ENCODE measurements around the gene ZDHHC14.

ZDHHC14 gene

DNA sequence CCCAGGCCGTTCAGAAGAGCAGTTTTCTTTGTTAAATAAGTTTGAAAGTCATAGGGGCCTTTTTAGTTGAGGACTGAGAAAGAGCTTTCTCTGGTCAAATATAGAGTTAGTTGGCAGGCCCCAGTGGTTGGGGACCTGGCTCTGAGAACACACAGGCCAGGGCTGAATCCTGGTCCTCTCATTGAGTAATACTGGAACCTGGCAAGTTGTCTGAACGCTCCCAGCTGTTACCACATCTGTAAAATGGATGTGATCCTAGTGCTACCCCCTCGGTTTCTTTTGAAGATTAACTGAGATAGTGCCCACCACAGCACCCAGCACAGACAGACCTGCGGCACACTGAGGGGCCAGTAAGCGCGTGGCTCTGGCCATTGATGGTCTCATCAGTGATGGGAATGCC, 215.5 kb downstream of the ZDHHC14 start:
- no peak for DNase-seq

DNA sequence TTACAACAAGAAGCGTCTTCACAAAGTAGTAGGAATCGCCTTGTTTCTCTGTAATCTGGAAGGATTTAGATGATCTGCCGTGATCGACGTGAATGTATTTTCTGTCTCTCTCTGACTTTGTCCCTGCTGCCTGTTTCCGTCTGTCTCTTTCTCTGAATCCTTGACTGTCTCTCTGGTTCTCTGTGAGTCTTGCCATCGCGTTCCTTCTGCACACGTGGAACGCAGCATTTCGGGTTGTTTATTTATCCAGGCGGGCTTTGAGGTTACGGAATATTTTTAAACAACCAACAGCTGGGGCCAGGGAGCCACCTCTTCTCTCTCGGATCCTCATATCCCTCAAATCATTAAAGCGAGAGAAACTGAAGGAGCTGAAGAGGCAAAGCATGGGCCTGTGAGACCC, 215.9 kb downstream of the ZDHHC14 start:
- DNase-seq: no peak

DNA sequence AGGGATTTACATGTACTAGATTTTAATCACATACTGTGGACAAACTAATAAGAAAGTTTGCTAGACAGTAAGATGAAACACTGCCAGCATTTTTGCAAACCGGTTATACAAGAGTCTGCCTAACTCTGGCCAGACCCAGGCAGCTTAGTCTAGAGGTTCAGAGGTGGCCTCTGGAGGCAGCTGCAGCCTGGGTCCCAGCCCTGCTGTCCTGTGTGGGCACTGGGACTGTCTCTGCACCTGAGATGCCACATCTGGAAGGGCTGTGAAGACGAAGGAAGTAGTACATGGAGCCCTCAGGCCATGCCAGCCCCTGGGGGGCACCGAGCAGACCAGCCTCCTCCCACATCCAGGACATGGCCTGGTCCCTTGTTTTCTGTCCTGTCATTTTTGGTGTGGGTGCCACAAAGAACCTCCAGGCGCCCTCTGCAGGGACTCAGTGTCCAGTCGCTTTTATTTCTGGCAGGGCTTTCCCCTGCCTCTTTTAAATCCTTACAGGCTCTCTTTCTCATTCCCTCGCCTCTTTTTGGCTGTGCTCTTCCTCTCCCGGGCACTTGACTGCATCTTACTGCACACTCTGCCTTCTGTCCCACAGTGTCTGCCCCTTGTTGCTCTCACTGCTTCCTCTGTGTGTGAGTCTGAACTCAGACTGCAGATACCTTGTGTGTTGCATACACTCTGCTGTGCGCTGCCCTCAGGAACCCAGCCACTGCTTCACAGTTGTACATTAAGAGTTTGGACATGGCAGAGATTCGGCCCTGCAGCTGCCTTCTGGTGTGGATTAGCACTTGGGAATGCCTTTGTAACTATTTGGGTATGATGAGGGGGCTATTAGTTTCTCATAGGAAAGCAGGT, 216.7 kb downstream of the ZDHHC14 start:
- peak in 30 of 51 donors; percentile 11 to 56 (median 30) for DNase-seq

DNA sequence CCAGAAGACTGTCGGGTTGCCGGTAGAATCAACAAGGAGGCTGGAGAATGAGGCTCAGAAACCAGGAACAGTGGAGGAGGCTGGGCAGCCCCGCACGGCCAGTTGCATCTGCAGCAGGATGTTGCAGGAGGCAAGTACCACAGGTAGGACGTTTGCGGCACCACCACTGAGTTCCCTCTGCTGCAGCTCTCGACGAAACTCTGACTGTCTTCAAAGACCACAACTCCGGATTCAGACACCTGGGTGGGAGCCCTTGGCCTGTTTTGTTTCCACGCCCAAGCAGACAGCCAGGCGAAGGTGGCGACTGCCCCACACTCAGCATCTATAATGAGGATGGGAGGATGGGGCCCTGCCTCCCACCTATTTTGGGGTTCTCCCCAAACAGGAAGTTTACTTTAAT, 218.2 kb downstream of the ZDHHC14 start:
- no peak for DNase-seq

DNA sequence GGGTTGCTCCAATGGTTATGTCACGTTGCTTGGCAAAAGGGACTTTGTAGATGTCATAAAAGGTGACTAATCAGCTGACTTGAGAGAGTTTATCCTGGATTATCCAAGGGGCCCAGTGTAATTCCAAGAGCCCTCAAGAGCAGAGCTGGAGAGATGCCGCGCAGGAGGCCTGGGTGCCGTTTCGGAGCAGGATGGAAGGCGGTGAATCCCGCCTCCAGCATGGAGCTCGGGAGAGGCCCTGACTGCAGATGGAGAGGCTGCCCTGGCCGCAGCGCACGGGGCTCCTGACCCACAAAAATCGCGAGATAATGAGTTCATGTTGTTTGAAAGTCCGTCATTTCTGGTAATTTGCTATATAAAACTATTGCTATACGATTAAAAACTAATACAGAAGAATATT, 219.8 kb downstream of the ZDHHC14 start:
- no peak for DNase-seq

DNA sequence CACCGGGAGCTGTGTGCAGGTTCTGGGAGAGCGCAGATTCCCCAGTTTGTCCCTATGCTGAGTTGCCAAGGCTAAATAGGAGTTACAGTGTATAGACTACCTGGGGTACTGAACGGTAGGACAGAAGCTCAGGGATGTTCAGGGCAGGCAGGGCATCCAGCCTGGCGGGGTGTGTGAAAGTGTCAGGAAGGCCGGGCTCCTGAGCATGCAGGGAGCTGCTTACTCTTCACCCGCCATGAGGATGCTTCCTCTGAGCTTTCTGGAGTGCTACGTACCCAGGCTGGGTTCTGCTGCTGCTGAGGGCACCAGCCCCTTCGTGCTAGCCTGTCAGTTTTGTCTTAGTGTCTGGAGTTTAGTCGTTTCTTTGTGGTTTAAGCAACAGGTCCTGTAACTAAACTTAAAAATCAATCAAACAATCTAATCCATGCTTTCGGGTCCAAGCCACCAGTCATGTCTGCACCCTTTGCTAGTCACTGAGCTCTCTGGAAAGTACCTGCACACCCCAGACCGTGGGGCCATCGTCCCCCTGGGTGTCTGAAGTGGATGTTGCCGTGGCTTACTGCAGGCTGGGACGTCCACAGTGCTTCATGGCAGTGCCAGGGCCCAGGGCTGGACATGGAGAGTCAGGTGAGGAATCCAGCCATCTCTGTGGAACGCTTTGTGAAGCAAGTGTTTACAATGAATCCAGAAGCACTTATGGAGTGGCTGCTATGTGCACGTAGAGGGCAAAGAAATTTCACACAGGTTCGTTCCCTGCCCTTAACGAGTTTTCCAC, 221.7 kb downstream of the ZDHHC14 start:
- DNase-seq: no peak

DNA sequence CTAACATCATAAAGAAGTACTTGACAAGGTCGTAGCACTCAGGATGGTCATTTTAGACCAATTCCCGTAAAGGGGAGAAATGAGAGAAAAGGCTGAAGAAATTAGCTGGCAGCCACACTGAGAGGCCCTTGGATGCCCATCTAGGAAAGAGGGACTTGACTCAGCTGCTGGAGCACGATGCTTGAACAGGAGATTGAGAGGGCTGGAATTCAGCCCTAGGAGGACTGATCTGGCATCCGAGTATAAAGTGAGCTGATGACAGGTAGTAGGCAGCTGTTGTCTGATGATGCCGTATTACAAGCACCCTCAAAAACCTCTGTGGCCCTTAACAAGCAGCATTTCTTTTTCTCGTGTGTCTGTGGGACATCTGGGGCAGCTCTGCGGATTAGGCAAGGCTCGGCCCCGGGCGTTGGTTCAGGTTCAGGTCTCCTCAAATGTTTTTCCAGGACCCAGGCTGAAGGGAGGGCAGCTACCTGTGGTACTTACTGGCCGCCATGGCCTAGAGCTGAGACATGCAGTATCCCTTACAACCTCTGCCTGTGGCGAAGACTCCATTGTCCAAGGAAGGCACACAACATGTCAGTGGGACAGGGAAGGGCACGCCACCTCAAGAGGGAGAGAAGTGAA, 222.4 kb downstream of the ZDHHC14 start:
- no peak for DNase-seq

DNA sequence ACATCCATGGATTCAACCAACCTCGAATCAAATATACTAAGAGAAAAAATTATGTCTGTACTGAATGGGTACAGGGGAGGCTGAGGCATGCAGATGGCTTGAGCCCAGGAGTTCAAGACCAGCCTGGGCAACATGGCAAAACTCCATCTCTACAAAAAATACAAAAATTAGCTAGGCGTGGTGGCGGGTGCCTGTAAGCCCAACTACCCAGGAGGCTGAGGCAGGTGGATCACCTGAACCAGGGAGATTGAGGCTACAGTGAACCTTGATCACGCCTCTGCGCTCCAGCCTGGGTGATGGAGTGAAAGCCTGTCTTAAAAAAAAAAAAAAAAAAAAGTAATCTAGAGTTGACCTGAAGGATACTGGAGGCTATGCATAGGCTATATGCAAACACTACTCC, 223.0 kb downstream of the ZDHHC14 start:
- DNase-seq: no peak

DNA sequence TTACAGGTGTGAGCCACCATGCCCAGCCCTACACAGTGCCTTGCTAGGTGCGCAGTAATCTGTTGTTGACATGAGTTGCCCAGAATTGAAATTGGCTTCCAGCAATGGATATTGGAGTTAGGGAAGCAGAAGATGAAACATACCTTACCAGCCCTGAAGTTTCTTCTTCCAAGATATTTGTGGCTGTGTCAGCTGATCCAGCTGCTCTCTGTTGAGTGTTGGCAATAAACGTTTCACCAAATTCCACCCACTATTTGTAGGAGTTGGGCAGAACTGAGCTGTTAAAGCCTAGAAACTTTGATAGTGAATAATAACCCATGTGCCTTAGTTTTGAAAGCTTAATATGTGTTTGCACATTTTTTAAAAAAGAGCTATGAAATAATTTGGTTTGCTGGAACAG, 223.8 kb downstream of the ZDHHC14 start:
- DNase-seq: peak in 1 of 51 donors; percentile 20

DNA sequence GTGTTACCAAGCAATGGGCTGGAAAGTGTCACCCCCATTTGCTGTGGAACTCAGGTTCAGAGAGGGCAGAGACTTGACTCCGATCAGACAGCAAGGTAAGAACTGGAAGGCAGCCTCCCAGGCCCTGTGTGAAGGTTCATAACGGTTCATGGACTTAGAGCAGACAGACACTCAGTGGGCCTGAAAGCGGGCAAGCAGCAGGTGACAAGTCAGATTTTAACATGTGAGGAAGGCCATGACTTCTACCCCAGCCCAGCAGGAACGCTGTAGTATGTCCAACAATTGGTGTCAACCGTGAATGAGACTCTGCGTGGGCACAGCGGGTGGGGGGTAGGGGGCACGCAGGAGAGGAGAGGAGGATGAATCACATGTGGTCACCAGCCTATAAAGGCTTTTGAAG, 224.5 kb downstream of the ZDHHC14 start:
- no peak for DNase-seq

DNA sequence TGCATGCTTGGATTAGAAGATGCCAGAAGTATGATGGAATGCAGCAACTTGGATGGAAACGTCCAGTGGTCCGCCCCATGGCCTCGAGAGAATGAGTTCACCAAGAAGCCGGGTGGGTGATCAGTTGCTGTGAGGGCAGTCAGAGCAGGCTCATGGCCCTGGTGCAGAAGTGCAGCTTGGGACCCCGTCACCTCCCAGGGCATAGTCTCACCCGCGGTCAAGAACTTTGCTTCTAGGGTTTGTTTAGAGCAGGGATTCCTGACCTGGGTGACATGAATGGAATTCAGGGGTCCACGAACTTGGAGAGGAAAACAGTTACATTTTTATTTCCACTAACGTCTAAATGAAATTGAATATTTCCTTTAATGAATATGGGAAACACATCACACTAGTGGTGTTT, 225.5 kb downstream of the ZDHHC14 start:
- no peak for DNase-seq

DNA sequence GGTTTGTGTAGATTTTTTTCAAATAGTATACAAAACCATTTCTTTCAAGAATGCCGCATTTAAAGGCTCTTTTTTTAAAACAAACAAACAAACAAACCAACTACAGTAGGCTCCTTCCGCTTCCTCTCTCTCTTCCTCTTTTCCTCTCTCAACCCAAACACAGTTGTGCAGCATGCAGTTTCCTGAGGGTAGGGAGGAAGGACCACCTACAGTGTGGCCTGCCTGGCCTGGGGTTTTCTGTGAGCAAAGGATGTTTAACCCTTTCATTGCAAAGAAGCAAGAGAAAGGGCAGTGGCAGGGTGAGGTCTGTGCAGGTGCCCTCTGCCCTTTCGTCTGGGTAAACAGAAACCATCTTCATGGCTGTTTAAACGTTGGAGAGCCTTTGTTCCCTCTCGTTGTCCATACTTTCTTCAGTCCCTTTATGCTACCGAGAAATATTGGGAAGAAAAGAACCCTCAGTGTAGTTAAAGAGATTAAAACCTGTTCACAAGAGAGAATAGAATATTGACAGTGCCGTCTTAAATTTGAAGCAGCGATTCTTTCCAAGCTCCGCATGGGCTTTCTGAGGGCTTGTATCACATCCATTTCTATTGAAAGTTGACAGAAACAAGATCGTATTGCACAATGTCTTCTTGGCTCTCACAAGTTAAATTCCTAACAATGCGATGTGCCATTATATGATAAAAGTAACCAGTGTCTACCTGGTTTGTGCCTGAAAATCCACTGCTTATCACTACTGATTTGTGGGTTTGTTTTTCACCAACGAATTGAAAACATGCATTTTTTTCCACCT, 226.5 kb downstream of the ZDHHC14 start:
- DNase-seq: no peak

DNA sequence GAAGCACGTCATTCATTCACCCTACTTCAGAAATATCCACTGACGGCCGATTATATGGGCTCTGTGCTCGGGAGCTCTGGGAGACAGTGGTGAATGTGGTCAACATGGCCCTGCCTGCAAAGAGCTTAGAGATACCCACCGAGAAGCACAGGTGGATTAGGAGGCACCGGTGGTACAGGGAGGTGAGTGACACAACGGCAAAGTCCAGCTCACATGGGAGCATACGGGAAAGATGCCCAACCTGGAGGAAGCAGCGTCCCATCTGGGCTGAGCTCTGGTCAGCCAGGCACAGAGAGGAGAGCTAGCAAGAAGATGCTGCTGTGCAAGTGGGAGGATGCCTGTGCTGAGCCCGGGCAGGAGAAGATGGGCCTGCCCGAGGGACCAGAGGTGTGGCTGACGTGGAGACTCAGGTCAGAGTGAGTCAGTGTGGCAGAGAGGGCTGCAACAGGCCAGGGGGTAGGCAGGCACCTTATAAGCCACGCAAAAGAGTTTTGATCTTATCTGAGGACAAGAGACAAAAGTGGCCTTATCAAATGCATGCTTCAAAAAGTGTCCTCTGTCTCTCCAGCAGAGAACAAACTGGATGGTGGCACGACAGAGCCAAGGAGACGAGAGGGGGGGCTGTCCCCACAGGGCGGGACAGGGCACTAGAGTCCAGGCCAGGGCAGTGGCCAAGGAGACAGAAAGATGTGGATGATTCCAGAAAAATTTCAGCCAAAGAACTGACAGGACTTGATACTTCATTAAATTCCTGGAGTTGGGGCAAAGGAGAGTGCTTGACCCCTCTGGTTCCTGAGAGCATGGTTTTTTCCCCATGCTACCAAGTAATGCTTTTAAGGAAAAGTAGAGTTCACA, 227.5 kb downstream of the ZDHHC14 start:
- no peak for DNase-seq

DNA sequence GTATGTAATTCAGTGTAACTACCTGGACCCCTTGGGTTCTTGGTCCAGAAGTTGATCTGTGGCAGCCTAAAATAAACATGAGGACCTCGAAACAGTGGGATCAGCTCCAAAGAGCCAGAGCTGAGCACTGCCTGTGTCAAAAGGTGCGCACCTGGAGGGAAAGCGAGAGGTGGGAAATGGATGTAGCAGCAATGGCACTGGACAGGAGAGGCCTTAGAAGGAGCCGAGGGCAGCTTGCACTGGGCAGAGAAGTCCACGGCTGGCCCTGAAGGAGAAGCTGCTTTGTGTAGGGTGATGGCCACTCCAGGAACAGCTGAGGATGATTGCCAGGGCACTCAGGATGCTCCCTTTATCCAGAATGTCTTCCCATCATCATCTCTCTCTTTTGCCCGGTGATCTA, 228.1 kb downstream of the ZDHHC14 start:
- DNase-seq: no peak

DNA sequence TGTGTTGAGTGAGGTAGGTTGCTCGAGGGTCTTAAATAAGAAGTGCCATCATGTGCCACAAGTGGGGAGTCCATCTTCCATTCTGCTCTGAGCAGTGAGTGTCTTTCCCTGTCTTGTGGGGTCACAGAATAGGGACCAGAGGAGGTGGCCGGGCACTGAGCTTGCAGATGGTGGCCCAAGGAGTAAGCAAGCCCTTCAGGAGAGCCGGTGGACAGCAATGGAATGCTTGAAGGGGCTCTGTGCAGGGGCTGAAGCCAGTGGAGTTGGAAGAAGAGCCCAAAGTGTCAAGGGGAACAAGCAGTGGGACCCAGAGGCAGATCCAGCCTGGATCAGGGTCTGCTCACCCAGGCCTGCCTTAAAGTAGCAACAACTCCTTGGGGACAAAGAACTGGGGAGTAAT, 228.6 kb downstream of the ZDHHC14 start:
- no peak for DNase-seq

DNA sequence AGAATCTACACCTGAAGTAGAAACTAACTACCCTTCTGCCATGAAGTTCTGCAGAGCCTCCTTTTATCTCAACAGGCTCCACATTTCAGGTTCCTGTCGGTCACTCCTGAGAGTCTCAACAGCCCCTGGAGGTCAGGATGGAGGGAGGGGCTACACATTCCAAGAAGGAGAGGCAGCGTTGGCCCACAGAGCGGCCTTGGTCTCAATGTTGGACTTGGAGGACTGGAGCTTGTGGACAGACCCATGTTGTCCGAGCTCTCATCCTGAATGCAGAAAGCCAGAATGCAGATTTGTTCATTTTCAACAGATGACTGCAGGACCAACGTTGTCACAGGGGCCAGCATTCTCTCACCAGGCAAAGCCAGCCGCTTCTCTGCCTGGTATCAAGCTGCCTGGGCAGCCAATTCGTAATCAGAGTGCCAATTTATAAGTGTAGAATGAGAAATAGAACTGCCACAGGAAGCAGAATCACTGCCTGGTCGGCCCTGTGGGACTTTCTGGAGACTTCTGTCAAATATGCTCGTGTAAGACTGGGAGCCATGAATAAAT, 229.5 kb downstream of the ZDHHC14 start:
- DNase-seq: peak in 3 of 51 donors; percentile 9 to 20 (median 12)

DNA sequence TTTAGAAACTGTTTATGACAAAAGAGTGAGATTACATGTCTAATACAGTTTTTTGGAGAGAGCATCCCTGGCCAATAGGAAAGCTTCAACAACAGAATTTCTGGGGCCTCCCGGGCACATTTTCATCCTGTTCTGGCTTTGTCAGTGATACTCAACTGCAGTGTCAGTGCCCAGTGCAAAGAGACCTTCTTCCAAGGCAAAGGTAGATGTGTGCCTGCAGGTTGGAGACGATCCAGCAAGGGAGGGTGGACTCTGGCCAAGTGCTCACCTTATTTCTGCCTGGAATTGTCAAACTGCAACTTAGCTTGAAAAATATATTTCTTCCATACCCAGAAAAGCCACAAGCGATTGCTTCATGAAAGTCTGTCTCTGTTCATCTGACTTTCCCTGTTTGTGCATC, 230.4 kb downstream of the ZDHHC14 start:
- no peak for DNase-seq

DNA sequence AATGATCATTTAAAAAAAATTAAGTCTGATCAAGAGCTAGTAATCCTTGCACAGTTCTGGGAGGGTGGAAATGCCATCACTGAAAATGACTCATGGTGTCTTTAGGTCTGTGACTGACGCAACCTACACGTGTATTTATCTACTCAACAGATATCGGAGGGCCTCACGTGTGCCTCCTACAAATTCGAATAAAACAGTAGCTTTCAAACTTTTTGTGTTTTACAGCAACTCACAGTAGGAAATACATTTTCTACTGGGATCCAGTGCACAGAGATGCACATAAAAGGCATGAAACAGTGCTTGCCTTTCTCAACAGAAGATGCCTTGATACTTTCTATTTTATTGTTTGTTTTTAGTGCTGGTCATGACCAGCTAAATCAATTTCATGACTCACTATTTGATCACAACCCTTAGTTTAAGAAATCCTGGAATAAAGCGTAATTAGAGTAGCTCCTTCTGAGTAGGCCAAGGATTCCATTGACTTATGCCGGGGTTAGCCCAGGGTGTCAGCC, 232.1 kb downstream of the ZDHHC14 start:
- no peak for DNase-seq

DNA sequence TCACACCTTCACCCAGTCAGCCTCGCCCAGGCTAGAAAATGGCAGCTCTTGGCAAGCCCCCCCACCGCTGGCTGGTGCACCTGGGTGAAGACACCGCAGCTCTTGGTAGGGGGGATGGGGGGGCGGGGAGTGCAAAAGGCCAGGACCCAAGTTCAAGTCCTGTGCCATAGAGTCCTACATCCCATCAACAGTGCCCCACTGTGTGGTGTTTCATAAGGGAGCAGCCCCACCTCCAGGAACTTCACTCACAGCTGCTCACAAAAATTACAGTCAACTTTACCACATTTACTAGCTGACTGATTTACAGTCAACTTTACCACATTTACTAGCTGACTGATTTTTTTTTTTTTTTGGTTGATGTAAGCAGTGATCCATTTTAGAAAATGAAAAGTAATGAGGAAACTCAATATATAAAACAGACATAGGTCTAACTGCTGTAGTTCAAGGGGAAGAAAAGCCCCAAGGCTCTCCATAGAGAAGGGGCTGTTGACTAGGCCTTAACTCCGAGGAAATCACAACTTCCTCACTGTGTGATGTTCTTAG, 233.1 kb downstream of the ZDHHC14 start:
- DNase-seq: no peak

DNA sequence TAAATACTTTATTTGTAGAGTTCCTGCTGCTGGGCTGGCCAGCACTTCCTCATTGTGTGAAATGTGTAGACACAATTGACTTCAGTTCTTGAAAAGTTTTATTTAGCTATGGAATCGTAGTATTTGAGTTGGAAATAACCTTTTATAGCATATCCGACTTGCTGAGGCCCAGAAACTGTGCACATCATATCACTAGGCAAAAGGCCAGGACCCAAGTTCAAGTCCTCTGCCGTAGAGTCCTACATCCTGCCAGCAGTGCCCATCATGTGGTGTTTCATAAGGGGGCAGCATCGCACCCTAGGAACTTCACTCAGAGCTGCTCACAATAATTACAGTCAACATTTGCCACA, 234.4 kb downstream of the ZDHHC14 start:
- DNase-seq: peak in 6 of 51 donors; percentile 4 to 41 (median 12)

All from hypothalamus (tissue), 51 donors.